Glutamatergic neuron (in vitro differentiated cells): ENCODE measurements around the gene RAI2. TPM values are rescaled to one million over a fixed set of nuclear protein-coding genes. Genes with fewer than 3 reads are reported as not detected.

ENCODE experiments used
- DNase-seq: peaks from one replicate; pipeline ENCODE4 v3.0.0; 2022
- H3K27ac Mint-ChIP-seq: one replicate; pipeline ENCODE4 v1.8.0; 2020; ENCODE audit warnings: mild to moderate bottlenecking, mixed read lengths, inconsistent platforms; ENCODE audit not compliant: unreplicated experiment
- H3K27me3 Mint-ChIP-seq: one replicate; pipeline ENCODE4 v1.8.0; 2020; ENCODE audit warnings: mild to moderate bottlenecking, moderate library complexity, mixed read lengths, inconsistent platforms; ENCODE audit not compliant: unreplicated experiment
- H3K36me3 Mint-ChIP-seq: one replicate; pipeline ENCODE4 v1.8.0; 2020; ENCODE audit warnings: mild to moderate bottlenecking, mixed read lengths, inconsistent platforms; ENCODE audit not compliant: unreplicated experiment
- H3K4me1 Mint-ChIP-seq: one replicate; pipeline ENCODE4 v1.8.0; 2020; ENCODE audit warnings: mild to moderate bottlenecking, low read depth, mixed read lengths, inconsistent platforms; ENCODE audit not compliant: unreplicated experiment
- H3K4me3 Mint-ChIP-seq: one replicate; pipeline ENCODE4 v1.8.0; 2020; ENCODE audit warnings: mild to moderate bottlenecking, mixed read lengths, inconsistent platforms; ENCODE audit not compliant: unreplicated experiment
- H3K9me3 Mint-ChIP-seq: one replicate; pipeline ENCODE4 v1.8.0; 2020; ENCODE audit warnings: mild to moderate bottlenecking, moderate library complexity, mixed read lengths, inconsistent platforms; ENCODE audit not compliant: unreplicated experiment
- total RNA-seq: library from RNA; stranded (reverse); fragmentation: NEBNext Ultra II Directional; extraction: Animal tissue kit (Norgen Biotek cat#: 25700); gene quantifications from one replicate; pipeline ENCODE4 v1.2.1, GENCODE V29; 2021; ENCODE audit not compliant: unreplicated experiment
- TF ChIP-seq, protein P1 (sequence below): fragments of 200-600 bp; sonication (generic); IDR thresholded peaks from one replicate; pipeline ENCODE4 v1.5.0; 2021; ENCODE audit not compliant: partially characterized antibody, unreplicated experiment

RAI2 gene
- total RNA-seq, 1 donor from 2014 or later = 1.4 TPM

DNA sequence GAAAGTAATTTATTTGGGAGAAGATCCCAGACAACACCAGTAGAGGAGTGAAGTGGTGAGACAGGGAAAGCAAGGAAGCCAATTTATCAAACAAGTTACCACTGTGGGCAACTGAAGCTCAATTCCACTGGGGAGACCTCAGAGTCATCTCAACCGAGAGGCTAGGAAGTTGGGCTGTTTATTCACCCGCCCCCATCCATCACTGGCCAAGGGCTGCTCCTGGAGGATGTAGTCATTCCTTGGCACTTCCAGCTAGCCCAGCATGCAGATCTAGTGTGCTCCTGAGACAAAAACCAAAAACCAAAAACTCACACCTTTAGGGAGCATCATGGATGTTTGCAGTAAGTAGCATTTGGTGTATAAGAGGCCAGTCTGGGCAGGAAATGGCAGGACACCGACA is 47.0 kb downstream of the RAI2 start:
- H3K27ac Mint-ChIP-seq = no peak overlapping the region
- no peaks in the 10 kb centered on the region for H3K36me3 Mint-ChIP-seq
- no peaks in the 10 kb centered on the region for H3K27me3 Mint-ChIP-seq
- H3K4me3 Mint-ChIP-seq = no peak overlapping the region
- no peaks in the 10 kb centered on the region for H3K4me1 Mint-ChIP-seq
- H3K9me3 Mint-ChIP-seq = no peaks in the 10 kb centered on the region
- TF ChIP-seq, protein P1, sequence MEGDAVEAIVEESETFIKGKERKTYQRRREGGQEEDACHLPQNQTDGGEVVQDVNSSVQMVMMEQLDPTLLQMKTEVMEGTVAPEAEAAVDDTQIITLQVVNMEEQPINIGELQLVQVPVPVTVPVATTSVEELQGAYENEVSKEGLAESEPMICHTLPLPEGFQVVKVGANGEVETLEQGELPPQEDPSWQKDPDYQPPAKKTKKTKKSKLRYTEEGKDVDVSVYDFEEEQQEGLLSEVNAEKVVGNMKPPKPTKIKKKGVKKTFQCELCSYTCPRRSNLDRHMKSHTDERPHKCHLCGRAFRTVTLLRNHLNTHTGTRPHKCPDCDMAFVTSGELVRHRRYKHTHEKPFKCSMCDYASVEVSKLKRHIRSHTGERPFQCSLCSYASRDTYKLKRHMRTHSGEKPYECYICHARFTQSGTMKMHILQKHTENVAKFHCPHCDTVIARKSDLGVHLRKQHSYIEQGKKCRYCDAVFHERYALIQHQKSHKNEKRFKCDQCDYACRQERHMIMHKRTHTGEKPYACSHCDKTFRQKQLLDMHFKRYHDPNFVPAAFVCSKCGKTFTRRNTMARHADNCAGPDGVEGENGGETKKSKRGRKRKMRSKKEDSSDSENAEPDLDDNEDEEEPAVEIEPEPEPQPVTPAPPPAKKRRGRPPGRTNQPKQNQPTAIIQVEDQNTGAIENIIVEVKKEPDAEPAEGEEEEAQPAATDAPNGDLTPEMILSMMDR = no peak
- DNase-seq = no peak

DNA sequence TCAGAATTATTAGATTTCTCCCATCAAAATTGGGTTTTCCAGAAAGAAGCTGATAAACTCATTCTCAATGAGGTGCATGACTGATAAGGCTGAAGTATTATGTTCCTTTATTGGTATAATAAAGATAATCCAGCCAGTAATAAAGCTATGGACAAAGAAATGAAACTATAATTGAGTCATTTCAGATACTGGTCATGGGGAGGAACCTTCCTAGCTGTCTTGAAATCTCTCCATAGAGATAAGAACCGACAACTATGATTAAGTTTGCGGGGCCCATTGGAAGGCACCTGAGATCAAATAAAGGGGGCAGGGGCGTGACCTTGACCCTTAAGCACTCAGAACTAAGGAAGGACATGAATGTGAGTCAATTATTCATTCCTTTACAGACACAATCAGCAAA is 47.8 kb downstream of the RAI2 start:
- Mint-ChIP-seq H3K36me3 (no peaks in the 10 kb centered on the region), H3K27ac (no peak overlapping the region), H3K27me3 (no peaks in the 10 kb centered on the region), H3K9me3 (no peaks in the 10 kb centered on the region), H3K4me3 (no peak overlapping the region), H3K4me1 (no peaks in the 10 kb centered on the region)
- DNase-seq = no peak
- TF ChIP-seq, protein P1 = no peak

DNA sequence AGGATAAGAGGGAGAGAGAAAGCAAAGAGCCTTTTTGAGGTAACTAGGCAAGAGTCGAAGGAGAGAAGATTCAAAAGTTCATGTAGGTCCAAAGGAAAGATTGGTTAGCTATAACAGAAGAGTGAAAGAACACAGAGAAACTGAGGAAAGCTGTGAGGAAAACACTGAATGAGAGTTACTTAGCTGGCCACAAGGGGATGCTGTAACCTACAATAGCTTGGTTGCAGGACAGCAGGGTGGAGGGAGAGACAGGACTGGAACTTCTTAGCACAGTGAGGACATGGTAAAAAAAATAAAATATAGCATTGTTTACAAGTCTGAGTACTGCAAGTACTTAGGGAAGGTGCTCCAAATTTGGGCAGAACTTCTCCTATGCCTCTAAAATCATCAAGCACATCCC is 48.3 kb downstream of the RAI2 start:
- TF ChIP-seq, protein P1 = peak; percentile 60
- Mint-ChIP-seq H3K36me3 (no peaks in the 10 kb centered on the region), H3K27ac (no peak overlapping the region), H3K4me3 (no peak overlapping the region), H3K27me3 (no peaks in the 10 kb centered on the region), H3K4me1 (no peaks in the 10 kb centered on the region), H3K9me3 (no peaks in the 10 kb centered on the region)
- DNase-seq = no peak

DNA sequence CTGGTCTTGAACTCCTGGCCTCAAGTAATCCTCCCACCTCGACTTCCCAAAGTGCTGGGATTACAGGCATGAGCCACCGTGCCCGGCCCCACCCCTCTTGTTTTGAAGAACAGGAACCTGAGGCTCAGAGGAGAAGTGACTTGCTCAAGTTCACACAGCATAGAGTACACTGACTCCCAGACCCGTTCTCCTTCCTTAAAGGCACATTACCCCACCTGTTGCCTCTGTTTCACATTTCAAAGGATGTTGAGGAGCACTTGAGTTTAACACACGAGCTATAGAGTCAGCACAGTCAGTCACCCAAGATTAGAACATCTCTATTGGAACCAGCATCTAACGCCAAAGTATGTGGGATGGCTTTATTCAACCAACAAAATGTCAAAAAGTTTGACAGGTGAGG is 51.1 kb downstream of the RAI2 start:
- TF ChIP-seq, protein P1 = no peak
- no peaks in the 10 kb centered on the region for H3K9me3 Mint-ChIP-seq
- H3K27ac Mint-ChIP-seq = no peak overlapping the region
- no peaks in the 10 kb centered on the region for H3K27me3 Mint-ChIP-seq
- H3K4me3 Mint-ChIP-seq = no peak overlapping the region
- no peaks in the 10 kb centered on the region for H3K36me3 Mint-ChIP-seq
- H3K4me1 Mint-ChIP-seq = no peaks in the 10 kb centered on the region
- no peak for DNase-seq

DNA sequence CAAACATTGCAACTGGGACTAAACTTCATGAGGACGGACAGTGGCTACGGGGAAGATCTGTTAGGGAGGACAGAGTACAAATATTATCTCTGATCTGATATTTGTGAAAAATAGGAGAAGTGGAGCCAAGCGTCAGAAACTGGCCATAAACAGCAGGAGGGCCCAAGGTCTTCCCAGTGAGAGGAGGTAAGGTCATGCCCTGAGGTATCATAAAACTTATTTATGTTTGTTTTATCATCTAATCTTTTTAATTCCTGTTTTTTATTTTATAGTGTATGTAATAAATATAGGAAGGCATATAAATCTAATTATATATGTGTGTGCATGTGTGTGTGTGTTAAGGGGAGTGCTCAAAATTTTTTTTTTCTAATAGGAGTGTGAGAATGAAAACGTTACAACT is 51.8 kb downstream of the RAI2 start:
- Mint-ChIP-seq H3K27me3 (no peaks in the 10 kb centered on the region), H3K9me3 (no peaks in the 10 kb centered on the region), H3K4me1 (no peaks in the 10 kb centered on the region), H3K4me3 (no peak overlapping the region), H3K36me3 (no peaks in the 10 kb centered on the region), H3K27ac (no peak overlapping the region)
- DNase-seq = no peak
- TF ChIP-seq, protein P1 = no peak
